A549 (cell line): ENCODE results near the gene ZIC1. TPM values are rescaled to one million over a fixed set of nuclear protein-coding genes. Genes with fewer than 3 reads are reported as not detected.

ENCODE experiments used
- ATAC-seq, 2 experiments: fragments of 200-7000 bp in 1 of 2; fragments of >200 bp in 1 of 2; cut with Nextera tagmentation in 1 of 2; cut with Tn5 transposase in 1 of 2; 3 replicates each; pipeline versions ENCODE4 v1.8.0 to v1.9.1; 2018 to 2020; ENCODE audit warnings: mild to moderate bottlenecking in 1 of 2, moderate library complexity in 1 of 2
- CTCF ChIA-PET: fragments of 300-600 bp; sonication (Branson Sonifier 250); formaldehyde crosslinking; extraction: SDS; loops from one replicate; lab custom pipeline; 2021; ENCODE audit warnings: antibody characterized with exemption, inconsistent platforms; lab: Yijun Ruan, JAX
- POLR2A ChIA-PET: fragments of 350-600 bp; formaldehyde crosslinking; extraction: SDS; loops from one replicate; lab custom pipeline; 2021; ENCODE audit warnings: antibody characterized with exemption, inconsistent platforms; lab: Yijun Ruan, JAX
- DNase-seq, 2 experiments: peaks; one replicate each; pipeline versions ENCODE4 v3.0.0 to v3.0.0-alpha.2; 2011 to 2016; ENCODE audit warnings: low read depth in 1 of 2, low spot score in 1 of 2
- FAIRE-seq: peaks from 2 replicates; lab custom pipeline; 2011; peaks lifted over from hg19 to GRCh38; lab: Jason Lieb, UNC
- H3K27ac ChIP-seq, 2 experiments: fragments of >200 bp; sonication (Bioruptor Twin); formaldehyde crosslinking; 3 replicates each; pipeline ENCODE4 v1.5.1; 2016 to 2017
- H3K4me1 ChIP-seq: fragments of >200 bp; sonication (Bioruptor Twin); formaldehyde crosslinking; 3 replicates; pipeline ENCODE4 v1.6.1; 2016
- H3K4me2 ChIP-seq: fragments of >200 bp; sonication (Bioruptor Twin); formaldehyde crosslinking; 3 replicates; pipeline ENCODE4 v1.6.1; 2016
- H3K4me3 ChIP-seq: fragments of >200 bp; sonication (Bioruptor Twin); formaldehyde crosslinking; 3 replicates; pipeline ENCODE4 v1.5.1; 2016
- H3K9me3 ChIP-seq: fragments of >200 bp; sonication (Bioruptor Twin); formaldehyde crosslinking; 3 replicates; pipeline ENCODE4 v1.6.1; 2016
- CEBPB ChIP-seq, 2 experiments: fragments of >200 bp in 1 of 2; sonication (Bioruptor Twin) in 1 of 2; formaldehyde crosslinking in 1 of 2; IDR thresholded peaks; 2 replicates each; pipeline ENCODE4 v1.6.1; 2012 to 2016
- CHD2 ChIP-seq: fragments of 150-350 bp; IDR thresholded peaks from 2 replicates; pipeline ENCODE4 v1.6.1; 2014; ENCODE audit warnings: low read length; ENCODE audit not compliant: partially characterized antibody
- CHD4 ChIP-seq: fragments of 200-600 bp; sonication (generic); IDR thresholded peaks from 2 replicates; pipeline ENCODE4 v1.6.1; 2016; ENCODE audit warnings: antibody characterized with exemption, mild to moderate bottlenecking, borderline replicate concordance
- EHF ChIP-seq: fragments of 250-450 bp; sonication (Bioruptor Pico); IDR thresholded peaks from 2 replicates; pipeline ENCODE4 v1.5.0; 2020; ENCODE audit warnings: mild to moderate bottlenecking
- EHMT2 ChIP-seq: fragments of 200-600 bp; sonication (generic); IDR thresholded peaks from 2 replicates; pipeline ENCODE4 v1.6.1; 2016; ENCODE audit warnings: antibody characterized with exemption, low read depth, mild to moderate bottlenecking, moderate library complexity
- FOSB ChIP-seq: fragments of 250-450 bp; sonication (Bioruptor Pico); IDR thresholded peaks from 2 replicates; pipeline ENCODE4 v1.5.0; 2020; ENCODE audit warnings: mild to moderate bottlenecking, moderate library complexity
- FOXS1 ChIP-seq: fragments of 250-450 bp; sonication (Bioruptor Pico); IDR thresholded peaks from 2 replicates; pipeline ENCODE4 v1.5.0; 2020; ENCODE audit warnings: mild to moderate bottlenecking, moderate library complexity
- HDAC2 ChIP-seq: fragments of 200-600 bp; sonication (generic); IDR thresholded peaks from 2 replicates; pipeline ENCODE4 v1.6.1; 2016
- HOXB13 ChIP-seq: fragments of 250-450 bp; sonication (Bioruptor Pico); IDR thresholded peaks from 2 replicates; pipeline ENCODE4 v1.5.0; 2020; ENCODE audit warnings: low read depth, mild to moderate bottlenecking, moderate library complexity
- HOXB5 ChIP-seq: fragments of 250-450 bp; sonication (Bioruptor Pico); IDR thresholded peaks from 2 replicates; pipeline ENCODE4 v1.5.0; 2020; ENCODE audit warnings: mild to moderate bottlenecking, moderate library complexity
- KDM5A ChIP-seq: fragments of 200-600 bp; sonication (generic); IDR thresholded peaks from 2 replicates; pipeline ENCODE4 v1.6.1; 2016; ENCODE audit warnings: antibody characterized with exemption, mild to moderate bottlenecking
- MAZ ChIP-seq: fragments of 150-350 bp; IDR thresholded peaks from 2 replicates; pipeline ENCODE4 v1.6.1; 2014; ENCODE audit warnings: antibody characterized with exemption, low read depth, low read length, borderline replicate concordance
- MYC ChIP-seq: IDR thresholded peaks from 2 replicates; pipeline ENCODE4 v1.6.1; 2012; ENCODE audit warnings: mild to moderate bottlenecking, inconsistent platforms, low read length, improper control_type of control experiment, borderline replicate concordance
- NPAS2 ChIP-seq: fragments of 250-450 bp; sonication (Bioruptor Pico); IDR thresholded peaks from 2 replicates; pipeline ENCODE4 v1.8.0; 2022; ENCODE audit warnings: mild to moderate bottlenecking, moderate library complexity, borderline replicate concordance
- NR3C1 ChIP-seq: fragments of >200 bp; sonication (Bioruptor Twin); formaldehyde crosslinking; IDR thresholded peaks from 3 replicates; pipeline ENCODE4 v1.6.1; 2017
- RARB ChIP-seq: fragments of 250-450 bp; sonication (Bioruptor Pico); IDR thresholded peaks from 2 replicates; pipeline ENCODE4 v1.8.0; 2021; ENCODE audit warnings: mild to moderate bottlenecking, moderate library complexity
- RCOR1 ChIP-seq: fragments of 150-350 bp; IDR thresholded peaks from 2 replicates; pipeline ENCODE4 v1.6.1; 2014; ENCODE audit warnings: antibody characterized with exemption, low read length, low read depth
- RNF2 ChIP-seq: fragments of 200-600 bp; sonication (generic); IDR thresholded peaks from 2 replicates; pipeline ENCODE4 v1.6.1; 2016; ENCODE audit warnings: low read depth, mild to moderate bottlenecking, antibody characterized with exemption, moderate library complexity, borderline replicate concordance
- SMC3 ChIP-seq: fragments of >200 bp; sonication (Bioruptor Twin); formaldehyde crosslinking; IDR thresholded peaks from 3 replicates; pipeline ENCODE4 v1.6.1; 2018; ENCODE audit warnings: inconsistent platforms
- ZFP36 ChIP-seq: fragments of 450-650 bp; IDR thresholded peaks from 2 replicates; pipeline ENCODE4 v1.6.1; 2014; ENCODE audit warnings: borderline replicate concordance; ENCODE audit not compliant: partially characterized antibody
- ZNF302 ChIP-seq: fragments of 250-450 bp; sonication (Bioruptor Pico); IDR thresholded peaks from 2 replicates; pipeline ENCODE4 v1.9.0; 2021; ENCODE audit warnings: inconsistent platforms, mild to moderate bottlenecking, moderate library complexity
- WGBS: methylation state at CpG from one replicate; pipeline ENCODE4 v1.1.6; 2017; ENCODE audit errors: missing lambda C conversion rate; 5-methylcytosine and 5-hydroxymethylcytosine counted together
- polyA plus RNA-seq, 4 experiments: library from polyadenylated mRNA; depleted of rRNA in 3 of 4; stranded (reverse); fragments of >200 nt; fragmentation: RNase III in 1 of 4; extraction: RNeasy Plus Mini Kit Qiagen cat#74134 plus additional on column Dnase treatment in 1 of 4; gene quantifications; 2 replicates in 3 of 4; 3 replicates in 1 of 4; pipeline ENCODE4 v1.2.3, GENCODE V29; 2011 to 2017
- TF ChIP-seq, protein P1 (sequence below): fragments of >200 bp; sonication (Bioruptor Twin); formaldehyde crosslinking; IDR thresholded peaks from 3 replicates; pipeline ENCODE4 v1.6.1; 2016
- TF ChIP-seq, protein P2 (sequence below): fragments of 250-450 bp; sonication (Bioruptor Pico); IDR thresholded peaks from 2 replicates; pipeline ENCODE4 v1.5.0; 2020; ENCODE audit warnings: low read depth, mild to moderate bottlenecking, moderate library complexity
- TF ChIP-seq, protein P3 (sequence below): IDR thresholded peaks from 2 replicates; pipeline ENCODE4 v1.6.1; 2012; ENCODE audit warnings: low read depth, borderline replicate concordance
- TF ChIP-seq, protein P4 (sequence below): fragments of >200 bp; sonication (Bioruptor Twin); formaldehyde crosslinking; IDR thresholded peaks from 2 replicates; pipeline ENCODE4 v1.6.1; 2016
- TF ChIP-seq, protein P5 (sequence below): IDR thresholded peaks from 2 replicates; pipeline ENCODE4 v1.6.1; 2012

Gene ZIC1
- polyA plus RNA-seq, 2 of the 4 experiments (the other 2 are of a cell fraction), result 0.01 TPM; not detected in 1

DNA sequence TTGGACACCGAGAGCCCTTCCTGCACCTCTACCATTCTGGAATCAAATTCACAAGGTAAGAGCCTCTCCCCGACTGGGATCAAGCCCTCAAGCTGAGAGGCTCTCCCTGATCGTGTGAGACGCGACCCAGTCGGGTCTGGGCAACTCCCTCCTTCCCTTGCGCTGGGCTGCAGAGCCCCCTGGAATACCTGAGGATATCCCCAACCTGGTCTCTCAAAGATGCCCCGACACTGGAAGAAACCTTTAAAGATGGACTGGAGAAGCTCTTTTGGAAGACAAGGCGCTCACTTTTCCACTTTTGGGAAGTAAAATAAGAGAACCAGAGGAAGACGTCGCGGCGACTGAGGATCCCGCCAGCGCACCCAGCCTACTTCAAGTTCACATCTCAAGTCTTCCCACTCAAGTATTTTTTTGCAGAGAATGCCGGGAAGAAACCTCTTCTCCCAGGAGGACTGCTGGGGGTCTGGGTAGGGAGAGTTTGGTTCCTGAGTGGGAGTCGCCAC is 36.6 kb upstream of the ZIC1 start:
- ChIA-PET CTCF (no interaction called here), POLR2A (no interaction called here)
- TF ChIP-seq RNF2 (no peak), KDM5A (no peak), EHMT2 (no peak), HOXB13 (CRISPR knock-in tag) (no peak), CEBPB (IDR thresholded peaks at IDR 0.05) (no peak), CHD2 (no peak), HDAC2 (no peak), SMC3 (no peak), NR3C1 (no peak), FOXS1 (no peak), NPAS2 (no peak)
- TF ChIP-seq, protein P1, sequence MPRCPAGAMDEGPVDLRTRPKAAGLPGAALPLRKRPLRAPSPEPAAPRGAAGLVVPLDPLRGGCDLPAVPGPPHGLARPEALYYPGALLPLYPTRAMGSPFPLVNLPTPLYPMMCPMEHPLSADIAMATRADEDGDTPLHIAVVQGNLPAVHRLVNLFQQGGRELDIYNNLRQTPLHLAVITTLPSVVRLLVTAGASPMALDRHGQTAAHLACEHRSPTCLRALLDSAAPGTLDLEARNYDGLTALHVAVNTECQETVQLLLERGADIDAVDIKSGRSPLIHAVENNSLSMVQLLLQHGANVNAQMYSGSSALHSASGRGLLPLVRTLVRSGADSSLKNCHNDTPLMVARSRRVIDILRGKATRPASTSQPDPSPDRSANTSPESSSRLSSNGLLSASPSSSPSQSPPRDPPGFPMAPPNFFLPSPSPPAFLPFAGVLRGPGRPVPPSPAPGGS, result no peak
- TF ChIP-seq, protein P2, sequence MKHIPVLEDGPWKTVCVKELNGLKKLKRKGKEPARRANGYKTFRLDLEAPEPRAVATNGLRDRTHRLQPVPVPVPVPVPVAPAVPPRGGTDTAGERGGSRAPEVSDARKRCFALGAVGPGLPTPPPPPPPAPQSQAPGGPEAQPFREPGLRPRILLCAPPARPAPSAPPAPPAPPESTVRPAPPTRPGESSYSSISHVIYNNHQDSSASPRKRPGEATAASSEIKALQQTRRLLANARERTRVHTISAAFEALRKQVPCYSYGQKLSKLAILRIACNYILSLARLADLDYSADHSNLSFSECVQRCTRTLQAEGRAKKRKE (CRISPR knock-in tag), result no peak
- TF ChIP-seq, protein P3, sequence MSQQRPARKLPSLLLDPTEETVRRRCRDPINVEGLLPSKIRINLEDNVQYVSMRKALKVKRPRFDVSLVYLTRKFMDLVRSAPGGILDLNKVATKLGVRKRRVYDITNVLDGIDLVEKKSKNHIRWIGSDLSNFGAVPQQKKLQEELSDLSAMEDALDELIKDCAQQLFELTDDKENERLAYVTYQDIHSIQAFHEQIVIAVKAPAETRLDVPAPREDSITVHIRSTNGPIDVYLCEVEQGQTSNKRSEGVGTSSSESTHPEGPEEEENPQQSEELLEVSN, result no peak
- TF ChIP-seq, protein P4, sequence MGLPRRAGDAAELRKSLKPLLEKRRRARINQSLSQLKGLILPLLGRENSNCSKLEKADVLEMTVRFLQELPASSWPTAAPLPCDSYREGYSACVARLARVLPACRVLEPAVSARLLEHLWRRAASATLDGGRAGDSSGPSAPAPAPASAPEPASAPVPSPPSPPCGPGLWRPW, result no peak
- no peaks in the 10 kb centered on the region for H3K4me1 ChIP-seq
- no peak overlapping the region for H3K4me2 ChIP-seq
- FAIRE-seq (no peak), DNase-seq (no peak), ATAC-seq (no peak)
- no peak overlapping the region for H3K27ac ChIP-seq
- H3K4me3 ChIP-seq, result no peak overlapping the region
- 0 out of 3 replicates have a peak, but pooled peaks cover 4% of the 10 kb centered on the region for H3K9me3 ChIP-seq
- WGBS, result 29% methylated on average over 17 of the region's 17 CpGs

DNA sequence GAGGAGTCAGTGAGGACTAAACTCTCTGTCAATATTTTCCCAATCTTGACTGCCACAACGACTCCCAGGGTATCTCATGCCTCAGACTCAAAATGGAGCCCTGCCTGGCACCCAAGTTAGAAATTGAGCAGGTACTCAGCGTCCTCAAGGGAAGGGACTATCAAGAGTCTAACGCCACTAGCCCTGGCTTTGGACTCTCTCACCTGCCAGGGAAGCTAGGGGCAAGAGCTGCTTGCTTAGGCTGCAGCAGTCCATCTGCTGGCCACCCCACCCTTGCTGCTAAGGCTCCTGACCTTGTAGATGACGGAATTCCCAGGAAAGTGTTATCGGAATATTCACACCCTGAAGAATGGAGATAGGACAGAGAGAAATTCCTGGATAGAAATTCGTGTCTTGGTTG is 35.9 kb upstream of the ZIC1 start:
- no peak for TF ChIP-seq ZNF302 (CRISPR knock-in tag)
- TF ChIP-seq FOSB (CRISPR knock-in tag), result no peak
- no peak for TF ChIP-seq MYC
- no peak for TF ChIP-seq EHF (CRISPR knock-in tag)
- TF ChIP-seq CHD4, result no peak
- TF ChIP-seq, protein P5, sequence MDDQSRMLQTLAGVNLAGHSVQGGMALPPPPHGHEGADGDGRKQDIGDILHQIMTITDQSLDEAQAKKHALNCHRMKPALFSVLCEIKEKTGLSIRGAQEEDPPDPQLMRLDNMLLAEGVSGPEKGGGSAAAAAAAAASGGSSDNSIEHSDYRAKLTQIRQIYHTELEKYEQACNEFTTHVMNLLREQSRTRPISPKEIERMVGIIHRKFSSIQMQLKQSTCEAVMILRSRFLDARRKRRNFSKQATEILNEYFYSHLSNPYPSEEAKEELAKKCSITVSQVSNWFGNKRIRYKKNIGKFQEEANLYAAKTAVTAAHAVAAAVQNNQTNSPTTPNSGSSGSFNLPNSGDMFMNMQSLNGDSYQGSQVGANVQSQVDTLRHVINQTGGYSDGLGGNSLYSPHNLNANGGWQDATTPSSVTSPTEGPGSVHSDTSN, result no peak
- no peak for TF ChIP-seq HOXB5 (CRISPR knock-in tag)
- no peak for TF ChIP-seq RARB (CRISPR knock-in tag)
- TF ChIP-seq RCOR1, result no peak
- TF ChIP-seq ZFP36, result no peak
- no peak for TF ChIP-seq MAZ
- no peak for TF ChIP-seq NR3C1
- WGBS, result 18% methylated on average over 6 of the region's 6 CpGs
- ChIA-PET CTCF (no interaction called here), POLR2A (no interaction called here)
- DNase-seq (no peak), FAIRE-seq (no peak), ATAC-seq (no peak)
- Histone ChIP-seq H3K4me3 (no peak overlapping the region), H3K4me1 (no peaks in the 10 kb centered on the region), H3K27ac (no peak overlapping the region), H3K4me2 (no peak overlapping the region), H3K9me3 (0 out of 3 replicates have a peak, but pooled peaks cover 4% of the 10 kb centered on the region)
